DOHH2 (cell line): Measurements from ENCODE around the gene TBCC.
"Not testable (repeated sequence)": the region's sequence is repeated elsewhere in the genome, so short reads cannot be mapped to it uniquely, and the experiment has no call there.

Experiments
- H3F3A ChIP-seq: fragments of 200-600 bp; sonication (generic), shearing (Covaris generic); 2 replicates; pipeline ENCODE4 v1.6.0; 2016; ENCODE audit warnings: antibody characterized with exemption, mild to moderate bottlenecking; ENCODE audit not compliant: control insufficient read depth, insufficient read depth
- H3K27ac ChIP-seq: fragments of 200-600 bp; sonication (generic); 2 replicates; pipeline ENCODE4 v1.5.1; 2014; ENCODE audit warnings: low read depth, mild to moderate bottlenecking, low read length, moderate library complexity
- H3K27me3 ChIP-seq: fragments of 200-600 bp; sonication (generic); 2 replicates; pipeline ENCODE4 v1.6.1; 2014; ENCODE audit warnings: mild to moderate bottlenecking, low read length, mixed read lengths; ENCODE audit not compliant: control insufficient read depth
- H3K36me3 ChIP-seq: fragments of 200-600 bp; sonication (generic); 2 replicates; pipeline ENCODE4 v1.6.1; 2014; ENCODE audit warnings: mild to moderate bottlenecking, low read length, moderate library complexity, mixed read lengths; ENCODE audit not compliant: control insufficient read depth
- H3K4me1 ChIP-seq: fragments of 200-600 bp; sonication (generic); 2 replicates; pipeline ENCODE4 v1.6.1; 2014; ENCODE audit warnings: mild to moderate bottlenecking, low read length, mixed read lengths; ENCODE audit not compliant: control insufficient read depth
- H3K4me2 ChIP-seq: fragments of 200-600 bp; sonication (generic); 2 replicates; pipeline ENCODE4 v1.6.0; 2014; ENCODE audit warnings: mild to moderate bottlenecking, low read length, moderate library complexity
- H3K4me3 ChIP-seq: fragments of 200-600 bp; sonication (generic); 2 replicates; pipeline ENCODE4 v1.5.1; 2014; ENCODE audit warnings: mild to moderate bottlenecking, low read length, mixed read lengths
- H3K79me2 ChIP-seq: fragments of 200-600 bp; sonication (generic); 2 replicates; pipeline ENCODE4 v1.6.1; 2014; ENCODE audit warnings: mild to moderate bottlenecking, low read length, mixed read lengths; ENCODE audit not compliant: control insufficient read depth
- H3K9me2 ChIP-seq: fragments of 200-600 bp; sonication (generic); replicated peaks from 2 replicates; pipeline ENCODE4 v1.6.1; 2014; ENCODE audit warnings: mild to moderate bottlenecking, low read length, mixed read lengths; ENCODE audit not compliant: control insufficient read depth
- H3K9me3 ChIP-seq: fragments of 200-600 bp; sonication (generic); 2 replicates; pipeline ENCODE4 v1.6.1; 2014; ENCODE audit warnings: antibody characterized with exemption, low read length, mixed read lengths; ENCODE audit not compliant: control insufficient read depth, insufficient read depth
- H4K20me1 ChIP-seq: fragments of 200-600 bp; sonication (generic); 2 replicates; pipeline ENCODE4 v1.6.0; 2014; ENCODE audit warnings: low read depth, mild to moderate bottlenecking, antibody characterized with exemption, low read length, moderate library complexity; ENCODE audit not compliant: control insufficient read depth, insufficient read depth
- EZH2phosphoT487 ChIP-seq: fragments of 200-600 bp; sonication (generic); IDR thresholded peaks from 2 replicates; pipeline ENCODE4 v1.6.1; 2017; ENCODE audit warnings: borderline replicate concordance, mild to moderate bottlenecking, antibody characterized with exemption, low read length, moderate library complexity, mixed read lengths
- TF ChIP-seq, protein P1 (sequence below): fragments of 200-600 bp; sonication (generic); IDR thresholded peaks from one replicate; pipeline ENCODE4 v1.5.1; 2014; ENCODE audit warnings: antibody characterized with exemption, mild to moderate bottlenecking, low read depth, low read length; ENCODE audit not compliant: poor library complexity, severe bottlenecking

TBCC gene

DNA sequence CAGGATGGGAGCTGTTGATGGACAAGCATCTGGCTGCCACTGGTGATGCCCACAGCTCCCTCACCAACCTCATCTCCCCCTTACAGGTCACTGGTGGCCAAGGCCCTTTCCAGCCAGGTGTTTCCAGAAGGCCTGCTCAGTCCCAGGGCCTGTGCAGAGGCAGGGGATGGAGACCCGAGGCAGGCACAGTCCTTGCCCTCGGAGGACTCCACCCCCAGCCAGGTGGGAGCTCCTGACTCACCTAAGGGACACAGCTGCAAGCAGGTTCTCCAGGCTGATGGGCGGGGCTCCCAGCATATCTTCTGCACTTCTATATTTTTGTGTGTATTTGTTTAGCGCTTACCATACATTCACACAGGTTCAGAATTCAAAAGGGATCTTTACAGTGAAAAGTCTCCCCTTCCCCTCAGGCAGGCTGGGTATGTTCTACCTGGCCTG, 40.9 kb downstream of the TBCC start:
- no peak overlapping the region for H3K4me2 ChIP-seq

DNA sequence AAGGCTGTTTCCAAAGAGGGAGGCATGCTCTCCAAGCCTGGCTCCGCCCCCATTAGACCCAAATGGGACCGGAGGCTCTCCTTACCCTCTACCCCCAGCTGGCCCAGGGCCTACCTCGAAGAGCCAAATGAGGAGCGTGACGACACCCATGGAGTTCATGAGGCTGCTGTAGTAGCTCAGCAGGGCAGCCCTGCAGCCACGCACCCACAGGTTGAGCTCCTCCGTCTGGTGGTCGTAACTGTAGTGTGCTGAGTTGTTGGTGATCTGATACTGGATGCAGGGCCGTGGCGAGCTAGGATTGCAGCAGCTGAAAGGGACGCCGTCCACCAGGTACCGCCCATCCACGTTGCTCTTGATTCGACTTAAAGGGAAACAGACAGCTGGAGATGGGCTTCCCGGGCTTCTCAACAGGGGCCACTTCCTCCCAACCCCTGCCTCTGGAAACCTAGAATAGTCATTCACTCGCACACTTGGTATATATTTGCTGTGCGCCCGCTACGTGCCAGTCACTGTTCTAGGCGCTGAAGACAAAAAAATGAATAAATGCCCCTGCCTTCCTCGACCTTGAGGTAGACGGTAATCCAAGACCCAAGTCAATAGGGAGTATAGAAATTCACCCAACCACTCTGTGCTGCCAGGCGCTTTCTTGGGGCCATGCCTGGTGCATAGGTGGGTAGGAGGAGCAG, 41.5 kb downstream of the TBCC start:
- Histone ChIP-seq H3K27me3 (no peaks in the 10 kb centered on the region), H3K27ac (no peak overlapping the region), H3K79me2 (no peaks in the 10 kb centered on the region), H3K4me1 (no peaks in the 10 kb centered on the region), H3K9me3 (no peaks in the 10 kb centered on the region), H3K4me3 (no peak overlapping the region), H3K4me2 (no peak overlapping the region), H3F3A (no peaks in the 10 kb centered on the region), H3K9me2 (no peaks in the 10 kb centered on the region), H4K20me1 (no peaks in the 10 kb centered on the region), H3K36me3 (no peaks in the 10 kb centered on the region)
- no peak for TF ChIP-seq EZH2phosphoT487
- TF ChIP-seq, protein P1, sequence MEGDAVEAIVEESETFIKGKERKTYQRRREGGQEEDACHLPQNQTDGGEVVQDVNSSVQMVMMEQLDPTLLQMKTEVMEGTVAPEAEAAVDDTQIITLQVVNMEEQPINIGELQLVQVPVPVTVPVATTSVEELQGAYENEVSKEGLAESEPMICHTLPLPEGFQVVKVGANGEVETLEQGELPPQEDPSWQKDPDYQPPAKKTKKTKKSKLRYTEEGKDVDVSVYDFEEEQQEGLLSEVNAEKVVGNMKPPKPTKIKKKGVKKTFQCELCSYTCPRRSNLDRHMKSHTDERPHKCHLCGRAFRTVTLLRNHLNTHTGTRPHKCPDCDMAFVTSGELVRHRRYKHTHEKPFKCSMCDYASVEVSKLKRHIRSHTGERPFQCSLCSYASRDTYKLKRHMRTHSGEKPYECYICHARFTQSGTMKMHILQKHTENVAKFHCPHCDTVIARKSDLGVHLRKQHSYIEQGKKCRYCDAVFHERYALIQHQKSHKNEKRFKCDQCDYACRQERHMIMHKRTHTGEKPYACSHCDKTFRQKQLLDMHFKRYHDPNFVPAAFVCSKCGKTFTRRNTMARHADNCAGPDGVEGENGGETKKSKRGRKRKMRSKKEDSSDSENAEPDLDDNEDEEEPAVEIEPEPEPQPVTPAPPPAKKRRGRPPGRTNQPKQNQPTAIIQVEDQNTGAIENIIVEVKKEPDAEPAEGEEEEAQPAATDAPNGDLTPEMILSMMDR, result no peak

More for the DNA sequence above, 40.9 kb downstream of the TBCC start:
- H3K27ac ChIP-seq, result no peak overlapping the region
- no peaks in the 10 kb centered on the region for H3K36me3 ChIP-seq
- no peaks in the 10 kb centered on the region for H3F3A ChIP-seq
- no peaks in the 10 kb centered on the region for H4K20me1 ChIP-seq
- H3K9me2 ChIP-seq, result no peaks in the 10 kb centered on the region
- H3K9me3 ChIP-seq, result no peaks in the 10 kb centered on the region
- H3K79me2 ChIP-seq, result no peaks in the 10 kb centered on the region
- H3K4me3 ChIP-seq, result no peak overlapping the region
- H3K4me1 ChIP-seq, result no peaks in the 10 kb centered on the region
- TF ChIP-seq, protein P1, result no peak
- no peak for TF ChIP-seq EZH2phosphoT487
- no peaks in the 10 kb centered on the region for H3K27me3 ChIP-seq

DNA sequence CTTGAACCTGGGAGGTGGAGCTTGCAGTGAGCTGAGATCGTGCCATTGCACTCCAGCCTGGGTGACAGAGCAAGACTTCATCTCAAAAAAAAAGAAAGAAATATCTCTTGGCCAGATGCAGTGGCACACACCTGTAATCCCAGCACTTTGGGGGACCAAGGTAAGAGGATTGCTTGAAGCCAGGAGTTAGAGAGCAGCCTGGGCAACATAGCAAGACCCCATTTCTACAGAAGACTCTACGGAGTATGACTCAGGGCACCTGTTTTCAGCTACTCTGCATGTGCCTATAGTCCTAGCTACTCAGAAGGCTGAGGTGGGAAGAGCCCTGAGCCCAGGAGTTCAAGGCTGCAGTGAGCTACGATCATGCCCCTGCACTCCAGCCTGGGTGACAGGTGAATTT, 43.1 kb downstream of the TBCC start:
- H3F3A ChIP-seq, H3K9me2 ChIP-seq, H3K4me1 ChIP-seq, H3K79me2 ChIP-seq, H3K9me3 ChIP-seq, H3K36me3 ChIP-seq, H3K27ac ChIP-seq, H3K4me3 ChIP-seq, H3K27me3 ChIP-seq, H3K4me2 ChIP-seq, H4K20me1 ChIP-seq: not testable (repeated sequence)

DNA sequence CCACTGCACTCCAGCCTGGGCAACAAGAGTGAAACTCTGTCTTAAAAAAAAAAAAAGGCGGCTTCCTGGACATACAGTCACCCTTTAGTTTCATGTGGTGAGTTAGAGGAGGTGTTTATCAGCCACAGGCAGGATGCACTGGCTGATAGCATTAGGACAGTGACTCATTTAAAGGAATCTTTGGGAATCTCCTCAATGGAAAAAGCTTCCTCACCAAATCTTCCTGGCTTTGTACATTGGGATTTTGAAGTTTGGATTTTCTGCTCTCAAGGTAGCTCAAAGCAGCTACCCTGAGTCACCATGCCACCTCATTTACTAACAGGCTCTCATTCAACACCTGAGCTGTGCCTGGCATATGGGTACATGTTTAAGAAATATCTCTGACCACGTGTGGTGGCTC, 43.7 kb downstream of the TBCC start:
- Histone ChIP-seq H3K9me2 (no peaks in the 10 kb centered on the region), H3K36me3 (no peaks in the 10 kb centered on the region), H3K27ac (no peak overlapping the region), H4K20me1 (no peaks in the 10 kb centered on the region), H3K4me2 (no peak overlapping the region), H3F3A (no peaks in the 10 kb centered on the region), H3K4me3 (no peak overlapping the region), H3K4me1 (no peaks in the 10 kb centered on the region), H3K9me3 (no peaks in the 10 kb centered on the region), H3K79me2 (no peaks in the 10 kb centered on the region), H3K27me3 (no peaks in the 10 kb centered on the region)
- TF ChIP-seq EZH2phosphoT487, result no peak
- TF ChIP-seq, protein P1, result no peak
